ENCODE results near the gene GALNS.
"Not testable (repeated sequence)": the region's sequence is repeated elsewhere in the genome, so short reads cannot be mapped to it uniquely, and the experiment has no call there.

Gene GALNS

DNA sequence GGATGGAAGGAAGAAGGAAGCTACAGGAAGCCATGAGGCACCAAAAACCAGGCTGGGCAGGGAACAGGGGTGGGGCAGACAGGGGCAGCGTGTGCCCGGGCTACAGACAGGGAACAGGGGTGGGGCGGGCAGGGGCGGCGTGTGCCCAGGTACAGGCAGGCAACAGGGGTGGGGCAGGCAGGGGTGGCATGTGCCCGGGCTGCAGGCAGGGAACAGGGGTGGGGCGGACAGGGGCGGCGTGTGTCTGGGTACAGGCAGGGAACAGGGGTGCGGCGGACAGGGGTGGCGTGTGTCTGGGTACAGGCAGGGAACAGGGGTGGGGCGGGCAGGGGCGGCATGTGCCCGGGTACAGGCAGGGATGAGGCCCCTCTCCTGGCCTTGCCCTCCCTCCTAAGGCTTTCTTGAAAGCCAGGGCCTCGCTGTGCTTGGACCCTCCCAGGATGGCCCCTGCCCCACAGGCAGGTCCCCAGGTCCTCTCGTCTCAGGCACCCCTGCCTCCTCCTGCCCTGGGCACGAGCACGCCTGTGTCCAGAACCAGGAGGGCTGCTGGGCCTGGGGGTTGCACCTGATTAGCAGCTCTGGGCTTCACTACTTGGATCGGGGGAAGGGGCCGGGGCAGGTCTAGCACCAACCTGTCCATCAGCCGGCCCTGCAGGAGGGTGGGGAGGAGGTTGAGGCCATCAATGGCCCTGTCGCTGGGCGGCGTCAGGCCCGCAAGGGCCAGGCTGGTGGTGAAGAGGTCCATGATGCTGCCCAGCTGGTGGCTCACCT is 30.5 kb downstream of the GALNS start:
- DNase-seq, result peak in 34 of 42 donors; percentile 27 to 89 (median 64)
- intact Hi-C loops (cut with DNase I), result no loop called here

DNA sequence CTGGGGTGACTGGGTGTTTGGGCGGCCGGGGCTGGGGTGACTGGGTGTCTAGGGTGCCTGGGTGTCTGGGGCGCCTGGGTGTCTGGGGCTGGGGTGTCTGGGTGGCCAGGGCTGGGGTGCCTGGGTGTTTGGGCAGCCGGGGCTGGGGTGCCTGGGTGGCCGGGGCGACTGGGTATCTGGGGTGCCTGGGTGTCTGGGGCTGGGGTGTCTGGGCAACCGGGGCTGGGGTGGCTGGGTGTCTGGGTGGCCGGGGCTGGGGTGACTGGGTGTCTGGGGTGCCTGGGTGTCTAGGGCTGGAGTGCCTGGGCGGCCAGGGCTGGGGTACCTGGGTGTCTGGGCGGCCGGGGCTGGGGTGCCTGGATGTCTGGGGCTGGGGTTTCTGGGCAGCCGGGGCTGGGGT is 31.6 kb downstream of the GALNS start:
- intact Hi-C loops (cut with DNase I), result no loop called here
- DNase-seq, result no peak

DNA sequence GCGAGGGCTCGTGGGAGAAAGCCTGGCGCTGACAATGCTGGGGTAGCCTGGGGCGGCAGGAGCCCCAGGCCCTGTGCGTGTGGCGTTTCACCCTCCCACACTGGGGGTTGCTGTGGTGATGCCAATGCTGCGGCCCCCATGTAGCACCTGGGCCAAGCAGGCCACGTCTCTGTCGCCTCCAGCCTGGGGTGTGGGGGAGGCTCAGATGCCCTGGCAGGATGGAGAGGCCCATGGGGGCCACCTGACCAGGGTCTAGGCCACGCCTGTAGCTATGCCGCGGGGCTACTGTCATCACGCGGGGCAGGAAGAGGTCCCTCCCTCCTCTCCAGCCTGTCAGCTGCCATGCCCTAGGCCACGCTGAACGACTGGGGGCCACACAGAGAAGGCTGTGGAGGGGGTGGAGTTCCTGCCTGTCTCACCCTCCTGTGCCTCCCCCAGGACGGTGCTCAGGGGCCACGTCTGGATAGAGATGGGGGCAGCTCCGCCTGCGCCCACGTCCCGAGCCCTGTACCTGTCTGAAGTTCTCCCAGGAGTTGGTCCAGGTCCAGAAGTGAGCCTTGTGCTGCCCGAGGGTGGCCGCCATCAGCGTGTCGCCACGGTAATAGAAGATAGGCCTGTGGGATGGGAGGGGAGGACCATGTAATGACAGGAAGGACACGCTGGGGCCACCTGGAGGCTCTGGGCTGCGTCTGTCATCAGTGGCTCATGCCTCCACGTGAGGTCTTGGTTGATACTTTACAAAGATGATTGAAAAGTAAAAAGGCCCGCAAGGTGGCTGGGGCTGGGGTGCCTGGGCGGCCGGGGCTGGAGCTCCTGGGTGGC is 32.3 kb downstream of the GALNS start:
- intact Hi-C loops (cut with DNase I), result no loop called here
- DNase-seq, result no peak

DNA sequence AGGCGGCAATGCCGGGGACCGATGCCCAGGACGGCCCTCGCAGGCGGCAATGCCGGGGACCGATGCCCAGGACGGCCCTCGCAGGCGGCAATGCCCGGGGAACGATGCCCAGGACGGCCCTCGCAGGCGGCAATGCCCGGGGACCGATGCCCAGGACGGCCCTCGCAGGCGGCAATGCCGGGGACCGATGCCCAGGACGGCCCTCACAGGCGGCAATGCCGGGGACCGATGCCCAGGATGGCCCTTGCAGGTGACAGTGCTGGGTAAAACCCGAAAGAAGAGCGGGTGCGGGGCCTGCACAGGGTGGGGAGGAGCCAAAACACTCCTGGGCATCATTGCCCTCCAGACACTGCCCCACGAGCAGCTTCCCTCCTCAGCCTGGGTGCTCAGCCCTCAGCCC is 33.1 kb downstream of the GALNS start:
- intact Hi-C loops (cut with DNase I); DNase-seq: not testable (repeated sequence)

DNA sequence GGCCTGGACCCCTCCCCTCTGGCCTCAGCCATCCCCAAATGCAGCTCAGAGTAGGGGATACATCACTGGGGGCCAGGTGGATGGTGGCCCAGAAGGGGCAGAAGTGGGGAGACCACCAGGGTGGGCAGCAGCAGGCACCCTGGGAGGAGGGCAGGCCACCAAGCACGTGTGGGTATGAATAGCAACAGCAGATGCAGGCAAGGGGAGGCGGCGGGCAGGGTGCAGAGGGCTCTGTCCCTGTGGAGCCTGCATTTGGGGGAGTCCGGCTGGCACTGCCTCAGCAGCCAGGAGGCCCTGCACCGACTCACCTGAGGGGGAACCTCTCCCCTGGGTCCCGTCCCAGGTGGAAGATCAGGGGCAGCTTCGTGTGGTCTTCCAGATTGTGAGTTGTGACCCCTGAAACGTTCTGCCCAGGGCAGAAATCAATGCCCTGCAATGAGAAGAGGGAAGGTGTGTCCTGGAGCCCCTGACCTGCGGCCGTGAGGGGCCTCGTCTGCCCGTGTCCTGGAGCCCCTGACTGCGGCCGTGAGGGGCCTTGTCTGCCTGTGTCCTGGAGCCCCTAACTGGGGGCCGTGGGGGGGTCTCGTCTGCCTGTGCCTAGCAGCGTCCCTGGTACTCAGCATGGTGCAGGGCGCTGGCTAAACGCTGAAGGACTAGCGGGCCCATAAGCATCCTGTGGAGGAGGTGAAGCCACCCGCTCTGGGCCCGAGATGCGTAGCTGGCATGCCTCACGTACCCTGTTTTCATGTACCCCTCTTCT is 34.3 kb downstream of the GALNS start:
- intact Hi-C loops (cut with DNase I), result no loop called here
- DNase-seq, result no peak

DNA sequence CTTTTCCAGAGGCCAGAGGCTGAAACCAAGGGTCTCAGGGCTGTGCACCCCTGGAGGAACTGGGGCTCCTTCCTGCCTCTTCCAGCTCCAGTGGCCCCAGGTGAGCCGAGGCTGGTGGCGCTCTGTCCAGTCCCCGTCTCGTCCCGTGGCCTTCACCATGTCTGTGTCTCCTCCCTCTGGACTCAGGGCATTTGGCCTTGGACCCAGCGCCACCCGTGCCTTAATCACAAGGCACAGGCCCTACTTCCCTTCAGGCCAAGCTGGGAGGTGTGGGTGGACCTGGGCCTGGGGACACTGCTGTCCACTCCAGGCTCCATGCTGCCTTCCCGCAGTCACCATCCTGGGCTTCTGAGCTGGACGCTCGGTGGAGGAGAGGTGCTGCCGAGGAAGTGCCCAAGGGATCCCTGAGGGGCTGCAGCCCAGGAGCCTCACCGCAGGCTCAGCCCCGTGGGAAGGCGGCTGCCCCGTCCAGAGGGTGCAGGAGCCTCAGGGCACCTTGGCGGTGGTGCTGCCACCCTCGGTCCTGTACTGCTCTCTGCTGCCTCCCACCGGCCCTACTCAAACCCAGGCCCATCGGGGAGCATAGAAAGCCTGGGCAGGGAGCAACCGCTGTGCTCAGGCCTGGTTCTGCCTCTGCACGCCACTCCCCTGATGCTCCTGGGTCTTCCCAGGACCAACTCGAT is 35.4 kb downstream of the GALNS start:
- intact Hi-C loops (cut with DNase I), result no loop called here
- DNase-seq, result no peak

DNA sequence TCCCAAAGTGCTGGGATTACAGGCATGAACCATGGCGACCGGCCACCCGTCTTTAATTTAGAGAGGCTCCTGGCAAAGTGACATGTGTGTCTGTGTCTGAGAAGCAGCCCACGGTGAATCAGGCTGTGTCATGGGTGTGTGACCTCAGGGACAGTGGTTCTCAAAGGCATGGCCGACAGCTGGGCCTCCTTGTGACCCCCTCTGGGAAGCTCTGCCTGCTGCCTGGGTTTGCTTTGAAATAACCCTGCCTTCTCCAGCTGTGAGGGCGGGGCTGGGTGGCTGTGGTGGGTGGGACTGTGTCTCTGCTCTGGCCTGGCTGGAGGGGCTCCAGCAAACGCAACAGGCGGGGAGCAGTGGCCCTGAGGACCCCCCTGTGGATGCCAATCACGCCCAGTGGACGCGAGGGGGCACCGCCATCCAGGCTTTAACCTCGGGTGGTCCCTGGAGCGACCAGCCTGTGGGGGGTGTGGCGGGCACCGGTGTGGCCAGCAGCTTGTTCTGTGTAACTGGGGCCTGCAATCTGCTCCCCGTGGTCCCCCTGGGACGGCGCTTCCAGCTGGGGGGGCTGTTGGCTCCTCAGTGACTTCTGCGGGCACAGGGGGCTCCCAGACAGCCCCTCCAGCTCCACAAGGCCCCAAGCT is 36.2 kb downstream of the GALNS start:
- no peak for DNase-seq
- intact Hi-C loops (cut with DNase I), result no loop called here

DNA sequence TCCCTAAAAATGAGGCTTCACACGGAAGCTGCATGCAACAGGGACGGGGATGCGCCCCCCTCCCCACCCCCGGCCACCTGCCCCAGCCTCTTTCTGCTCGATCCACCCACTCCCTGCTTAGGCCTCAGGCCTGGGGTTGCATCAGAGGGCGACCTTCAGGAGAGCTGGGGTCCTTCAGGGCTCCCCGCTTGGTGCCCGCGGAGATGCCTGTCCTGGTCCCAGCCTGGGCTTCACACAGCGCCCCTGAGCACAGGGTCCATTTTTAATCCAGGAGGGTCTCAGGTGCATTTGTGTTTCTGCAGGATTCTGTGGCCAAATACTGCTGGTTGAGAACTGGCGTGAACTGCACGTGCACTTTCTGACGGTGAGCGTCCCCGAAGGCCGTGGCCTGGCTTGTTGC is 37.6 kb downstream of the GALNS start:
- DNase-seq, result no peak
- intact Hi-C loops (cut with DNase I), result no loop called here

DNA sequence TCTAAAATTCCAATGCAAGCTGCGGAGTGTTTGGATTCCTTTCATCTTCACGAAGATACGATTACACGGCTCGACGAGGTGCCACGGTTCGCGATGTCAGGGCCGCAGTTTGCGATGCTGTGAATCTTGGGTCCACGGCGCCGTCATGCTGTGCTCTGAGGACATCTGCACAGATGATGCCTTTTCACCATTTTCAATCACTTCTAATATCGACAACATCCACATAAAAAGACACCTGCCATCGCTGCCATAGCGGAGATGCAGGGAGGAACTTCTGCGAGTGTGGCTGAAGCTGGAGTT is 38.2 kb downstream of the GALNS start:
- no peak for DNase-seq
- intact Hi-C loops (cut with DNase I), result no loop called here

DNA sequence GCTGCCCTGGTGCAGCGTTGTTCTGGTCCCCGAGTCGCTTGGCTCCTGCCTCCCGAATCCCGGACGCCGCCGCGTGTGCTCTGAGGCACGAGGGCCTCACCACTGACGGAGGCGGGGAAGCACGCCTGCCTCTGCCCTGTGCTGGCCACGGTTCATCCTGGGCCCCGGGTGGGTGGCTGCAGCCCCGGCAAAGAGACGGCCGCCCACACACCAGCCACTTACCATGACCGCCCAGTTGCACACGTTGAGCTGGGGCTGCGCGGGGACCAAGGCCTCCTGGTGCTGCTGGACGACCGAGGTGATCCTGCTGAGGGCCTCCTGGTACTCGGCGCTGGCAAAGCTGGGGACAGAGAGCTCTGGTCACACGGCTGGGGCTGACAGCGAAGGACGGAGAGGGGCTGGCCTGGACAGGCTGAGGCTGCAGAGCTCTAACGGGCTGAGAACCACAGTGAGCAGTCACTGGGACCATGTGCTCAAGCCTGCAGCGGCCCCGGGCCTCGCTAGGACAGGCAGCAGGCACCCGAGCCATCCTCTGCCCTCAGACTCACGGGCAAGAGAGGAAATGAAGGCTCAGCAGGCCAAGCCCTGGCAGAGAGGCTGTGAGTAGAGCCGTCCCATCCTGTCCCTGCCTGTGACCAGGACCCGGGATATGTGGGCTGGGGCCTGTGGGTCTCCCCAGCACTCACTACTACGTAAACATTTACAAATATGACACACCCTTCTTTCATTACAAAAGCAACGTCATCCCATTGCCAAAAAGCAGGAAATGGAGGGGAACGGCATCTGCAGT is 38.8 kb downstream of the GALNS start:
- no peak for DNase-seq

DNA sequence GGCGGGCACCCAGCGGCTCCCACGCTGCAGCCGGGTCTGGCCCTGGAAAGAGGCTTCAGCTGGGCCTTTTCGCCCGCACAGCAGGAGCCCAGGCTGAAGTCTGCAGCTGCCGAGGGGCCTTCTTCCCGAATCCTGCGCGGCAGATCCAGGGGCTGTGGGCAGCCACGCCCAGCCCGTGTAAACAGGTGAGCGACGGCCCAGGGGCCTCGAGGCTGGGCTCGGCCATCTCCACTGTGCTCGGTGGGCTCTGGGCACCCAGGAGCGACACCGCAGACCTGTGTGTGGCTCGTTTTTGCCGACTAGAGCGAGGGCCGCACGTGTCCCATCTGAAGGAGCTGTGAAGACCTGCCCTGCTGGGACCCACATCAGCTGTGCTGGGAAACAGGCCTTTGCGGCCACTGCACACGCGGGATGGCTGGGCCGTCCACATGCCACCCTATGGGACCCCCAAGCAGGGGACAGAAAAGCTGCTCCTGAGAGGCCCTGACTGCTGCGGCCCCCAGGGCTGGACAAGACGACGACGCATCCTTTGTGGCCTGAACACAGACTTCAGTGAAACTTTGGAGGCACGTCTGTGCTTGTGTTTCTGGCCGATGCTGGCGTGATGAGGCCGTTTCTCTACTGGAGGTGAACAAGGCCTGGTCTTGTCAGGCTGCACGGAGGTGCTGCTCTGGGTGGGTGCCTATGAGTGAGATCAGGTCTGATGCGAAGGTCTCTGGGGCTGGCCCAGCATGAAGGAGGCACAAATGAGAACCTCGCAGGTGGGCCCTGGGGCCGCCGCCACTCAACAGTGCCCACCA is 39.8 kb downstream of the GALNS start:
- no peak for DNase-seq
- intact Hi-C loops (cut with DNase I), result no loop called here

More for the DNA sequence above, 38.8 kb downstream of the GALNS start:
- intact Hi-C loops (cut with DNase I), result no loop called here

DNA sequence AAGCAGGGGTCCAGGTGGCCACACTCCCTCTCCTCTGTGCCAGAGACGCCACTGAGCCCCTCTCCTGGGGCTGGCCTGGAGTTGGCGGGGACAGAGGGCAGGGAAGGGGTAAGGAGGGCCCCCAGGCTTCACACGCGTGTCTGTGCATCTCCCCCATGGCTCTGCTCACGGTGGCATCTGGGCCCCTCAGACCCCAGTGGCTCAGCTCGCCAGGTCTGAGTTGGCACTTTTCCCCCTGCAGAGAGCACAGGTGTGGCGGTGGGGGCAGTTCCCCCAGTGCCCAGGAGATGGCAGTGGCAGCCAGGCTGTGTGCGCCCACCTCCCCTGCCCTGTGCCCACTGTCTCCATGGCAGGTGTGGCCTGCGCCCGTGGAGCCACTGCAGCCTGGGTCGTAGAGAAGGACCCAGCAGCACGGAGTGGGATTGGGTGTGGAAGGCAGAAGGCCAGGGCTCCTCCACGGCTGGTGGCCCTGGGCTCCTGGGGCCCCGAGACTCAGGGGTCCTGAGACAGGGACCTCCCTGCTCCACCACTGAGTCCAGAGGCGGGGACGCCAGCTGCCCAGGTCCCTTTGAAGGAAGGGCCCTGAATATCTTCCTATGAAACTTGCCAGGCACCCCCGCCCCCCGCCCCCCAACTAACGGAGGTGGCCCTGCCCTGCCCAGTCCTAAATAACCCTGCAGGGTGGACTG is 40.7 kb downstream of the GALNS start:
- intact Hi-C loops (cut with DNase I), result no loop called here

DNA sequence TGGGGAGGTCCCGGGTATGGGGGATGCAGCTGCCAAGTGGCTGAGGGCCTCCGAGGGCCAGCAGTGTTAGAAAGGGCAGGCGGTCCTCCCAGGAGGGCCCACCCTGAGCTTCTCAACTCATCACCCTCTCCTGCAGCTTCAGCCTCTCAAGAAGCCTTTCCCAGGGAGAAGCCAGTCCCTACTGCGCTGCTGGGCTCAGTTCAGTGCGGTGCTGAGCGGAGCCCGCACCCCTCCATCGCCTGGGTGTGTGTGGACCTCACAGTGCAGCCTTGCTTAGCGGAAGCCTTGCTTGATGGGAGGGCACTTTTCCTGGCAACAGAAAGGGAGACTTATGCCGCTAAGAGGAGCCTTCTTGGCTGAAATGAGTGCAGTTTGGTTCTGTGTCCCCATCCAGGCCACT is 41.5 kb downstream of the GALNS start:
- no peak for DNase-seq
- intact Hi-C loops (cut with DNase I), result no loop called here

More for the DNA sequence above, 40.7 kb downstream of the GALNS start:
- peak in 22 of 42 donors; percentile 28 to 69 (median 46) for DNase-seq

DNA sequence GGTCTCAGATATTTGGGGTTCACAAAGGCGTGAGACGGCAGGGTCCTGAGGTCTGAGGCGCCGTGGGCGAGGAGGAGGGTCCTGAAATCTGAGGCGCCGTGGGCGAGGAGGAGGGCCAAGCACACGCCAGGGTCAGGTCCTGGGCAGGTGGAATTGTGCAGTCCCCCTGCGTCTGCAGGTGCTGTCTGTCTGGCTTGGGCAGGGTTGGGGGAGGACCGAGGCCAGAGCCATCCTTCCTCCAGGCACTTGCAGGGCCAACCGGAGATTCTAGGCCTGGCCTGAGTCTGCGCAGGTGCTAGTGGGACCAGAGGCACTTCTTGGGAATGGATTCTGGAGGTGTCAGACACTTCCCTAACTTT is 42.6 kb downstream of the GALNS start:
- no peak for DNase-seq
- intact Hi-C loops (cut with DNase I), result loop anchor here (5.0 kb wide), 1 partner anchor 43 kb away; the partner anchor contains the start of genes GALNS and TRAPPC2L

DNA sequence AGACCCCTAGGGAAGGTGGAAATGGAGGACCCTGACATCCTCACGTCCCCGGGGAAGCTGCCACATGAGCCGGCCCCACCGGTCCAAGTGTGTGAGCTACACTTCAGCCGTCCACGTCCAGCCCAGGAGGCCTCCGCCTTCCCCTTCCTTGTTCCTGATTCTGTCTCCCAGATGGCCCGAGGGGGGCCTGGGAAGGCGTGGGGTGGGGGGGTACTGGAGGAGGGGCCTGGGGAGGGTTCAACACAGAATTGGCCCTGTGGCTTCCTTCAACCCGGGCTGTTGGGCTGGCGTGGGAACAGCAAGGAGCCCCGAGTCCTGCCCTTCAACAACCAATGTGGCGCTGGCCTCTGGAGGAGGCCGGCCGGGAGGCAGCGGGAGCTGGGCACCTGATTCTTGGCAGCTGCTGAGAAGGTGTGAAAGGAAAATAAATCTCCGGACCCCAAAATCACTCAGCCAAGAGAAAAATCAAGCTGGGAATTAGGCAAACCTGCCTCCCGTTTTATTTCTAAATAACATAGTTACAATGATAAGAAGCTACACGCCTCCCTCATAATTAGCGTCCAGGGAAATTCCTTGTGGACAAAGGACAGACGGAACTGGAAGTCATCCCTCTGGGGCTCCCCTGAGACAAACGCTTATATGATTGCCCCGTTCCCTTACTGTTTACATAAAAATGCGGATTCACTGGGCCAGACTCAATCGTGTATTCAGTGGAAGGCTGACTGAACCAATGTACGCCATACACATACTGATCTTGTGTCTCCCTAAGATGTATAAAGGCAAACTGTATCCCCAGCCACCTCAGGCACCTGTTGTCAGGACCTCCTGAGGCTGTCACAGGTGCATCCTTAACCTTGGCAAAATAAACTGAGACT is 43.2 kb downstream of the GALNS start:
- intact Hi-C loops (cut with DNase I), result loop anchor here (5.0 kb wide), 1 partner anchor 44 kb away; the partner anchor contains the start of genes GALNS and TRAPPC2L
- DNase-seq, result no peak

Data from head of caudate nucleus (tissue), 42 donors.